NOMO-1 treated with dmso at 0.1 percent for 144 hours (cell line): ENCODE results near the gene BRME1.

ENCODE experiments used
- DNase-seq: peaks from one replicate; lab custom pipeline; 2025; ENCODE audit not compliant: unreplicated experiment; lab: John Stamatoyannopoulos, UW

The BRME1 gene

GRCh38 chr19:13888281-13888680, 17.6 kb downstream of the BRME1 start:
- no peak for DNase-seq

- no peak for DNase-seq
These were observed 18.4 kb downstream of the BRME1 start for GRCh38 chr19:13887517-13887916.

- no peak for DNase-seq
These were observed 18.9 kb downstream of the BRME1 start for GRCh38 chr19:13887018-13887436.

DNA sequence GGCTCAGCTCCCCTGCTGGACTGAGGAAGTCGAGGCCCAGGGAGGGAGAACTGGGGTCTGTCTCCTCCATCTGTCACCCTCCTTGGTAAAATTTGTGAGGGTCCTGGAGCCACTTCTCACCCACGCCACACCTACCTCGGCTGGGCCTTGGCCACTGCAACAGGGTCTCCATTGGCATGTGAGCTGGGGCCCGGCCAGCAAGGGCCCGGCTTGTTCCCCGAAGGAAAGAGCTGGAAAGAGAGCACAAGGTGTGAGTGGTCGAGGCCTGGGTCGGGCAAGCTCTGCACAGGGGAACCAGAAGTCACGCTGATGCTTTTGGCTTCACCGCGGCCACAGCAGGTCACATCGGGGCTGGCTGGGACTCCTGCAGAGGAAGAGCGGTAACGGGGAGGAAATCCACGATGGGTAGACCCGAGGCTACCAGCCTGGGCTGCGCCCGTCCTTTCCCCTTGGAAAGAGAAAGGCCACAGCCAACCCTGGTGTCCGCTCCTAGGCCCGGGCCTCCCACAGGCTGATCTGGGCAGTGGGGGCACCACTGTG, 20.0 kb downstream of the BRME1 start:
- DNase-seq = no peak

DNA sequence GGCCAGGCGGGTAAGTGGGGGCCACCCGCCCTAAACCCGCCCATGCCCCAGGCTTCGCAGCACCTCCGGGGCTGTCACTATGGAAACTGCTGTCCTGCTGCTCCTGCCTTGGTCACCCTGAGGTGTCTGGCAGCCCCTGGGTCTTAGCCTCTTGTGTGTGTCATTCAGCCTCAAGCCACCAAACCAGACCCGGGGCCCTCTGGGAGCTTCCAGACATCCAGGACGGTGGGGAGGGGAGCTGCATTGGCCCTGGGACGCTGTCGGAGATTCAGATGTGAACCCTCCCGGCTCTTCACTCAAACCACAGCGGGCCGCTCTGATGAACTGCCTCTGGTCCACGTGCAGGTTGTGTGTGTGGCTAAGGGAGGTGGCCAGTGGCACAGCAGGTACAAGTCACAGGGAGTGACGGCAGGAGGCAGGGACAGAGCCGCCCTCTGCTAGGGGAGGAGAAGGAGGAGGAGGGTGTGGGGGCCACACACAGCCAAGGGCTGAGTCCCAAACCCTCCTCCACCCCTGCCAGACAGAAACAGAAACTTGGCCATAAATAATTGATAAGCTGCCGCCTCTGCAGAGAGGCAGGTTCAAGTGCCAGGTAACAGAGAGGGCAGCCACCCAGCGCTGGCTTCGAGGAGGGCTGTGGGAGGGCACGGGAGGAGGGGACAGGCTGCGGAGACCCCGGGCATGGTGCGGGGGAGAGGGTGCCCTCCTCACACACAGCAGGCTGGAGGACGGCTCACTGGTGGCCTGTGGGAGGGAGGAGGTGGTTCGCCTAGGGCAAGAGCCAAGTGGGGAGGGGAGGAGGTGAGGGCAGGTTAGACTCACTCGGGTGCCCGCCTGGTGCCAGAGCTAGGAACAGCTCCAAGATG, 21.0 kb downstream of the BRME1 start:
- DNase-seq = no peak

DNA sequence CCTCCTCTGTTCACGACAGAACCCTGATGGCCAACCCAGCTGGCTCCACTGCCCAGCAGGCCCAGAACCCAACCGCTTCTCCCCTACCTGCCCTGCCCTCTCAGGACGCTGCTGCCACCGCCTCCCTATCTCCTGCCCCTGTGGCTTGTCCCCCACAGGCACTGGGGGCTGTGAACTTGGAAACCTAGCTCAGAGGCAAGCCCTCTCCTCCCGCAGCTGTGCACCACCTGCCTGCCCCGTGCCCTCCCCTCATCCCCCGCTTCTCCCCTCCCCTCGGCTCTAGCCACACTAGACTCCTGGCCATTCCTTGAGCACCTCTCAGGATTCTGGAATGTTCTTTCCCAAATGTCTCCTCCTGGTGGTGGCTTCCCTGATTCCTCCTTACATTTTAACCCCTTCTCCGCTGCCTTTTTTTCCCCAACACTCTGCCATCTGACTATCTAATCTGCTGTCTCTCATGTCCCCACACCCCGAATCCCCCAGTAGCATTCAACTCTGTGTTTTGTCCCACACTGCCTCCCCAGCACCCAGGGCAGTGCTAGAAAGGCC, 22.3 kb downstream of the BRME1 start:
- no peak for DNase-seq

- no peak for DNase-seq
These were observed 23.1 kb downstream of the BRME1 start for GRCh38 chr19:13882836-13883235.

- no peak for DNase-seq
These were observed 23.5 kb downstream of the BRME1 start for GRCh38 chr19:13882419-13882795.

DNA sequence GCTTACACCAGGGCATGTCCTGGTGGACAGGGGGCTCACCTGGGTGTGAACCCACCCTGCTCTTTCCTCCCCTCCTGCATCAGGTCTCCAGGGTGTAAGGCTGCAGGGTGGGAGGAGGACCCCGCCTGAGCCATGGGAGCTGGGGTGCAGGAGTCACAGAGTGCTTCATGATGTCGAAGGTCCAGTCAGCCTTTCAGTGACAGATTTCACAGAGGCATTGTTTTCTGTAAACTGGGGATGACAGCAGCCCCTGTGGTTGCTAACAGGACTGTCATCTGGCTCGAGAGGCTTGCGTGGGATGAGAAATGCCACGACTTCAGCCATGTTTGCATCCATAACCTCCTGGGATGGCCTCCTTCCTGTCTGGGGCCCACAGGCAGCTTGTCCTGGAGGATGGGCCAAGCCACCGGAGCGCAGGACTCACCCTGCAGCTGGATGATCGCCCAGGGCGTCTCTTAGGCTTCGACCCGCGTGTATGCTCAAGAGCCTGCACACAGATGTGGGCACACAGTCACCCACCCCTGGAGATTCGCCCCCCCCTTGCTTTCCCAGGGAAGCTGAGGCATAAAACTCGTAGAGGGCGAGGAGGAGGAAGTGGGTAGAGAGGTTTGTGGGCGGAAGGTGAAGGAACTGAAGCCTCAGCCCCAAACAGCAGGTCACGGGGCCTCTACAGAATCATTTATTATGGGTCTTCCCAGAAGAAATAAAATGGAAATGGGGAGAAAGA, 24.1 kb downstream of the BRME1 start:
- peak; percentile 31 for DNase-seq

DNA sequence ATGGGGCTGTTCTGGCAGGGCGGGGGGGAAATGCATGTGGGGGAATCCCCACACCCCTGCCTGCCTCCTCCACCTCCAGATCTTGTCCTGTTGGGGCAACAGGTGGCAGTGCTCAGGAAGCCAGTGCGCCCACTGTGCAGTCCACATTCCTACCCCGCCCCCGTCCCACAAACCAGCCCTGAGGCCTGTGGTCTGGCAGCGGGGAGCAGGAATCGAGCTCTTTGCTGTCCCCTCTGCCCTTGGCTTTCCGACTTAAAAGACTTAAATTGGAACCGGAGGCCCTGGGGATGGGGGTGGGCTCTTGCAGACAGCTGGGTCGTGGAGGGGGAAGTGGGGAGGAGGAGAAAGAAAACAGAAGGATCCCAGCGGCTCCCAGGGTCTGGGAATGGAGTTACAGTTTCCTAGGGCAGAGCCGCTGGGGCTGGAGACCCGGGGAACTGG, 24.6 kb downstream of the BRME1 start:
- no peak for DNase-seq

DNA sequence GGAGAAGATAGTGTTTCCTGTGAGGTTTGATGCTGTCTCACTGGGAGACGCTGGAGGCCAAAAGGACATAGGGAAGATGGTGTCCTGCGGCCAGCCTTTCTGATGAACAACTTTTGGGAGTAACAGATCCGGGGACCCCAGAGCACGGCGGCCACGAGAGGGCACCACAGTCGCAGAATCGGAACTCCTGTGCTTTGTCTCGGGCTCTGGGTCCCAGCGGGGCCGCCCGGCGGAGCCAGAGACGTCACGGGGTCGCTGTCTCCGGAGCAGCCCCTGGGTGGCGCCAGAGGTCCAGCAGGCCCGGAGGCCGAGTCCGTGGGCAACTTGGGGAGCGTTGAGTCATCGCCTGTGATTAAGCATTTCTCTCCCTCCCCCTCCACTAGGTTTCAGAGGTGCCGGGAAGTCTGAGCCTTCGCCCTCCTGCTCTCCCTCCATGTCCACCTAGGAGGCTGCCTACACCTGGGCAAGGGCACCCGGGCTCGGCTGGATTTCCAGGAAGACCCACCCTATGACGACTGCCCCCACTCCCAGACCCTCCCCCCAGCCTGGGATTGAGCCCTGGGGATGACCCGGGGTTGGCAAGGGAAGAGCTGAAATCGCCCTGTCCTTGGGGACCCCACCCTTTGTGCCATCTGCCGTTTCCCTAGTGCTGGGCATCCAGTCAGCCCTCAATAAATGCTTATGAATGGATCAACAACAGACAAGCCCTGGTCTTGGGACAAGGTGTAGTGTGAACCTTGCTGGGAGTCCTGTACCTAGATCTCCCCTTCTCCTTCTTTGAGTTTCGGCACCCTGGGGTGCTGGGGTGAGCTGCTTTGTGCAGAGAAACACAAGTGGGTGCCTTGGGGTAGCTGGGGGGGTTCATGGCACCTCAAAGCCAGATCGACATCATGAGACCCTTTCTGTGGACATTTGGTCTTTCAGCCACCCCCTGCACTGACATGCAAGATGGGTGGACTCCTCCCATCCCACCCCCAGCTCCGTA, 25.6 kb downstream of the BRME1 start:
- DNase-seq = peak; percentile 96

DNA sequence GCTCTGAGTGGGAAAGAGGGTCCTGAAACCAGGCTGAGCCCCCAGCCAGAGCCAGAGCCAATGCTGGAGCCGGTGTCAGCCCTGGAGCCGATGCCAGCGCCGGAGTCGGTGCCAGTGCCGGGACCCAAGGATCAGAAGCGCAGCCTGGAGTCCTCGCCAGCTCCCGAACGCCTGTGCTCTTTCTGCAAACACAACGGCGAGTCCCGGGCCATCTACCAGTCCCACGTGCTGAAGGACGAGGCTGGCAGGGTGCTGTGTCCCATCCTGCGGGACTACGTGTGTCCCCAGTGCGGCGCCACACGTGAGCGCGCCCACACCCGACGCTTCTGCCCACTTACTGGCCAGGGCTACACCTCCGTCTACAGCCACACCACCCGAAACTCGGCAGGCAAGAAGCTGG, 28.6 kb downstream of the BRME1 start:
- DNase-seq = no peak

DNA sequence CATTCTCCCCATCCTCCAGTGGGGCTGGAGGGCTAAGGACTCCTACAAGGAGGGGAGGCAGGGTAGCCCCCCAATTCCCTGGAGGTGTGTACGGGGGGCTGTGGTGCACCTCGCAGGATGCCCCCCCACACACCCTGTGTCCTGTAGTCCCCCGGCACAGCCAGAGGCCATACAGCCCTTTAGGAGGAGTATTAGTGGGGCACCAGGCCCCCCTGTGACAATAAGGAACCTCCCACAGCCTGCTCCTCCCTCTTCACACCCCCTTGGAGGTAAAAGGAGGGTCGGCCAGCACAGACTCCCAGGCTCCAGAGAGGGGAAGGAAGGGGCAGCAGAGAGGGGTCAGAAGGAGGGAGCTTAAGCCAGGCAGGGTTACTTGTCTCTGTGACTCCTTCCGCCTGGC, 29.1 kb downstream of the BRME1 start, which contains the start of gene NANOS3:
NANOS3 (plus strand) TSS at position 301 of the 400 bp plus-strand sequence. CDS start 115 bp downstream, outside the sequence.
- DNase-seq = no peak

DNA sequence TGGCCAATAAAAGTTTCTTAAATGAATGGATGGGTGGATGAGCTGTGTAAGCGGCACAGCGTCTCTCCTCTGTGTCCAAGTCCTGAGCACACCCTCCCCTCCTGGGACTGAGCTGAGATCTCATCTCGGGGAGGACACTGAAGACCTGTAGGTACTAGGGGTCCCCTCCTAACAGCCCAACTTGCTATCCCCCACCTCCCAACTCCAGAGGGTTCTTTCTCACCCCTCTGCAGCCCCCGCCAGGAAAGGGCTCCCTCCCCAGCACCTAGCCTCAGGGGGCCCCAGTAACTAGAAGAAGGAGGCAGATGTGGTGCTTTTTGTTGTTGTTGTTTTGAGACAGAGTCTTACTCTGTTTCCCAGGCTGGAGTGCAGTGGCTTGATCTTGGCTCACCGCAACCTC, 30.1 kb downstream of the BRME1 start:
- no peak for DNase-seq

DNA sequence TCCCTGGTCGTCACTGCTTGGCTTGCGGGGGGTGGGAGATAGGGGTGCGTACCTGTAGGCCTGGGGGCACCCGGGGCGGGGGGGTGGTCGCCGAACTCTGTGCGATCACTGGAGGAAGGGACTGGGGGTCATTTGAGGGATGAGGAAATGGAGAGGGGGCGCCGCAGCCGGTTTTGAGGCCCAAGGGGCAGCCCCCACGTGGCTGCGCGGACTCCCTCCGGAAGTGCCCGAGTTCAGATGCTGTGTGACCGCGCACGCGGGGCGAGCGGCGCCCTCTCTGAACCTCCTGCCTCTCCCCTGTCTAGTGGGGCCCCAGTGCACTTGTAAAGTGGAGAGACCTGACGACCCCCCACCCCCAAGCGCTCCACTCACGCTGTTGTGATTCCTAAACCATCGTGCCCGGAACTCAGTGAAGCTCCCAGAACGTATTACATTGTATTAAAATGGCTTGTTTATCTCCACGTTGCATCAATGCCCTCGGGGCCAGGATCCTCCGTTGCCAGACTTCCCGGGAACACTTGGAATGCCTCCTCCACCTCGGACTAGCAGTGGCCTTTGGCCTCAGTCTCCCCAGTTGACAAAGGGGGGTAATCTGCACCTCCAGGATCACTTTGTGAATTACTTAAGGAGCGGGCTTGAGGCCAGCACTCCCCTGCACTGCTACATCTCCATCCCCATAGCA, 31.9 kb downstream of the BRME1 start:
- DNase-seq = no peak

- peak; percentile 37 for DNase-seq
These were observed 33.1 kb downstream of the BRME1 start for GRCh38 chr19:13872695-13873389.

DNA sequence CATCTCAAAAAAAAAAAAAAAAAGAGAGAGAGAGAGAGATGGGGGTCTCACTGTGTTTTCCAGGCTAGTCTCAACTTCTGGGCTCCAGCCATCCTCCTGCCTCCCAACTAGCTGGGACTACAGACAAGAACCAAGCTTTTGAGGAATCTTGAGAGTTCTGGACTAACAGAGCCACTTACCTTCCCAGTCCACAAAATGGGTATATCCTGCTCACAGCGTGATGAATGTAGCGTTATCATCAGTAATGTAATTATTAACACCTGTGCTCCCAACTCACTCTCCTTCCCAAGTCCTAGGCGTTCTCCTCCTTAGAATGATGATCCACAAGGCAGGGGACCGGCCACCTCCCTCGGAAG, 33.6 kb downstream of the BRME1 start:
- no peak for DNase-seq

- no peak for DNase-seq
These were observed 35.0 kb downstream of the BRME1 start for GRCh38 chr19:13870873-13871272.

- DNase-seq = no peak
These were observed 36.6 kb downstream of the BRME1 start for GRCh38 chr19:13869281-13869680.
